ENCODE data around the gene GSTT2.
"Not testable (repeated sequence)": the region's sequence is repeated elsewhere in the genome, so short reads cannot be mapped to it uniquely, and the experiment has no call there.

The GSTT2 gene

DNA sequence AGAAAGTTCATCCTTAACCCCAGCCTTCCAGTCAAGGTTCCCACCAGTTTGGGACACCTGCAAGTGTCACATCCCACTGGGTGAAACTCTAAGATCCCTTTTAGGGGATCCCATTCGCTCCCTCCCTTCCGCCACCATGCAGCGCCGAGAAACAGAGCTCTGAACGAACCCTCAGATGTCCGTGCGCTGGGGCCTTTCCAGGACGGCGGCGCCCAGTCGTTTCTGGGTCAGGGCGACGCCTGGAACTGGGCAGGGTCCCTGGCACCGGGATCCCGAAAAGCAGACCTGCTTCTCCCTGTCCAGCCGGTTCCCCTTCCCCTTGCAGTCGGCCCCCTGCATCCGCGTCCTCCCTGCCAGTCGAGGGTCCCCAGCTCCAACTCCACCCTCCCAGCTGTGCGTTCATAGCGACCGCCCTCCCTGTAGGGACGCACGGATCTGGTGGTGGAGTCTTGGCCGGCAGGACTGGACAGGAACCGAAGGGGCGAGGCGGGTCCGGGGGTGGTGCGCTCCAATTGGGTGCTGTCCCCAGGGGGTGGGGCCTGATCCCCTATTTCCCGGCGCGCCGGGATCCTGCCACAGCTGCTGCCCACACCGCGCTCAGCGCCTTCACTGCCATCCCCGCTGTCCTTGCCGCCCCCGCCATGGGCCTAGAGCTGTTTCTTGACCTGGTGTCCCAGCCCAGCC, at the start of gene GSTT2:
TSS of gene GSTT2 (plus strand) at position 578 of the 684 bp plus-strand sequence.
- DNase-seq = not testable (repeated sequence)

DNA sequence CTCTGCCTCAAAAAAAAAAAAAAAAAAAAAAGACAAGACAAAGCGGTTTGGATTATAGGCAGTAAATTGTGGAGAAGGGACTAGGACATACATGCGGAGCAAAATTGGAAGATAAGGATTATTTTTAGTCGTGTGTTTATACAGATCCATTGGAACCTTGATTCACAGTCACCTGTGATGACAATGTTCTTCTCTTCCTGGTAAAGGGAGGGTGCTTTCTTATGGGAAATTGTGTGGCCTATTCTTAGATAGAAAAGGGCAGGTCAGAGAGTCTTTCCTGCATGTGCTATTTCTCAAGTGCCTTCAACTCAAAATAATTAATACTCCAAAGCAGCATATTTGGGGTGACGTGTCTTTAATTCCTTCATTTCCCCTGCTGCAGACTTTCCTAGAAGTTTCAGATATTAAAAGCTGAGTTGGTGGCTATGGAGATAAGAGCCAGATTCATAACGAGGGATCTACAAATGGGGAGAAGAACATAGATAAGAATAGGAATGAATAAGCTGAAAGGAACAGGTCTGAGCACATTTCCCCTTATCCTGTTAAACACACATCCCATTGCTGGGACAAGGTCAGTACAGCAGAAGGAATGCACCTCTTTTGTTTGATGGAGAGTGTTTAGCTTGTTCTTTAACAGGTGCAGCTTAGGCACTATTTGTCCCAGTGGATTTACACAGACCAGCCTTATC, 41.5 kb upstream of the GSTT2 start:
- no peak for DNase-seq

GRCh38 chr22:23939017-23939357, 40.9 kb upstream of the GSTT2 start:
- DNase-seq = no peak

DNA sequence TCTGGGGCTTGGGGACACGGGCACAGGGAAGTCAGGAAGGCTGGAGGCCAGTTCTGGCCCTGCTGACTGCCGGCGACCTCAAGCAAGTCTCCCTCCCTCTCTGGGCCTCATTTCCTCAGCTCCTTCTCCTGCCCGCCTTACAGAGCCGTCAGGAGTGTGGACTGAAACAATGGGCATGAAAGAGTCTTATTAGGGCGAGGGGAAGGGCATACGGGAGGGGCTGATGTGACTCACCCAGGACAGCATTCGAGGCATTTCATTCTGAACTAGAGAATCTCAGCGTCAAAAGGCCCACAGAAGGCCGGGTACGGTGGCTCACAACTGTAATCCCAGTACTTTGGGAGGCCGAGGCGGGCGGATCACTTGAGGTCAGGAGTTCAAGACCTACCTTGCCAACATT, 39.8 kb upstream of the GSTT2 start:
- not testable (repeated sequence) for DNase-seq

- DNase-seq = not testable (repeated sequence)
These were observed 32.5 kb upstream of the GSTT2 start for GRCh38 chr22:23947391-23947790.

- not testable (repeated sequence) for DNase-seq
These were observed 30.2 kb upstream of the GSTT2 start for GRCh38 chr22:23949764-23950163.

DNA sequence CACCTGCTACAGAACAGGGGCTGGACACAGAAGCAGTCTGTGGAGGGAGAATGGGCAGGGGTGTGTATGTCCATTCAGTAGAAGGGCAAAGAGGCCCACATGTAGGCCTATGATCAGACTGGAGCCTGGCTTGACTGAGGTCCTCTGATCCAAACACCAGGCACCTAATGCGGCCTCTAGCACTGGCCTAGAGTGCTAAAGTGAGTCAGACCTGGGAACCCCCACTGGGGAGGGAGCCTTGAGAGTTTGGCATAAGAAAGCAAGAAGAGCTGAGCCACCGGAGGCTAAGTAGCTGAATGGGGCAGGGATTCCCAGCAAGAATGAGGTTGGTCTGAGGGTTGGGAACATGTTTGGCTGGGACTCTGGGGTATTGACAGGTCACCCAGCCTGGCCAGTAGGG, 28.6 kb upstream of the GSTT2 start:
- DNase-seq = not testable (repeated sequence)

- DNase-seq = not testable (repeated sequence)
These were observed 27.0 kb upstream of the GSTT2 start for GRCh38 chr22:23952794-23953405.

- not testable (repeated sequence) for DNase-seq
These were observed 26.4 kb upstream of the GSTT2 start for GRCh38 chr22:23953485-23953884.

DNA sequence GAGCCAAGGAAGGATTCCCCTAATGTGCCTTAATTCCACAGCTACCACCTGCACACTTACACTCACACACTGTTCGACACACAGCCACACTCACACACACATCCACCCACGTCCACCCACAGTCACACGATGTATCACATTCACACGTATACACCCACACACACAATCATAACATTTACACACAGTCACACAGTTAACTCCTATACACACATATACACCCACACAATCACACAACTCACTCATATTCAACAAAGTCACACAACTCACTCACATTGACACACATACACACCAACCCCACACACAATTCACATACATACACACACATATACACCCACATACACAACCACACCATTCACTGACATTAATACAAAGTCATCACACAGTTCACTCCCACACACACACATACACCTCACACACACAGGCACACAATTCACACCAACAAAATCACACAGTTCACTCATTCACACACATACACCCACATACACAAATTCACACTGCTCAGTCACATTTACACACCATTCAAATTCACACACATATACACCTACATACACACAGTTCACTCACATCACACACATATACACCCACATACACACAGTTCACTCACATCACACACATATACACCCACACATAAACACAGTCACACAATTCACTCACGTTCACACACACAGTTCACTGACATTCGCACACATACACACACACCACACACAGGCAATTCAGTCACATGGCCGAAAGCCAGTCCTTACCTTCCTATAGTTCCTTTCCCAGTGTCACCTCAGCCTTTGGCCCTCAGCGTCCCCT, 25.5 kb upstream of the GSTT2 start:
- DNase-seq = not testable (repeated sequence)

- not testable (repeated sequence) for DNase-seq
These were observed 25.0 kb upstream of the GSTT2 start for GRCh38 chr22:23954991-23955305.

- not testable (repeated sequence) for DNase-seq
These were observed 24.0 kb upstream of the GSTT2 start for GRCh38 chr22:23955886-23956285.

GRCh38 chr22:23956301-23956900, 23.5 kb upstream of the GSTT2 start:
- DNase-seq = peak; percentile 90

GRCh38 chr22:23961084-23961771, 18.7 kb upstream of the GSTT2 start, which contains the start of gene GSTT2B:
Gene GSTT2B, minus strand, starts transcription at chr22:23961195. Its CDS starts 64 bp downstream, at chr22:23961131.
- not testable (repeated sequence) for DNase-seq

DNA sequence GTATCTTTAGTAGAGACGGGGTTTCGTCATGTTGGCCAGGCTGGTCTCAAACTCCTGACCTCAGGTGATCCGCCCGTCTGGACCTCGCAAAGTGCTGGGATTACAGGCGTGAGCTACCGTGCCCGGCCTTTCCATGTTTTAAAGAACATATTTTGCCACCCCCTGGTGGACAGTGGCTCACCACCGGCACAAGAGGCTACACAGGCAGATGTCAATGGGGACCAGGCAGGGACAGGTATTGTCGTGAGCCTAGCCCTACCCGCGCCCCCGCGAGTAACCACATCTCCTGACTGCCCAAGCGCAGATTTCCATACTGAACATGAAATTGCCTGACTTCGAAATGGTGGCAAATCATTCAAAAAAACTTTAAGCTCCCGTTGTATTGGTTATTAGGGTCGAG, 13.8 kb upstream of the GSTT2 start:
- DNase-seq = not testable (repeated sequence)

DNA sequence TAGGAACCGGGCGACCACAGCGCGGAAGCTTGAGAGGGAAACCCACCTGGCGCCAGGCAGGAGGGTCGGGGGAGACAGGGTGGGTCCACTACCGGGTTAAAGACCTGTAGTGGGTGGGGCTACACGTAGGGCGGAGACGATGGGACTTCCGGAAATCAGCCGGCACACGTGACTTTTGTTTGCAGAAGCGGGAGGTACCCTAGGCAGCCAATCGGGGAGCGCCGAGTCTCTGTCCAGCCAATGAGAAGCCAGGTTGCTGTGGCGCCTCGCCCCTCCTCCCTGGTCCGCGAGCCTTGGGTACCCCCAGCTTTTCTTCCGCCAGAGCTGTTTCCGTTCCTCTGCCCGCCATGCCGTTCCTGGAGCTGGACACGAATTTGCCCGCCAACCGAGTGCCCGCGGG, 13.4 kb upstream of the GSTT2 start, which contains the start of gene DDTL:
TSS of gene DDTL (plus strand) at position 321 of the 400 bp plus-strand sequence. CDS start at position 348, 27 bp downstream.
- not testable (repeated sequence) for DNase-seq

- no peak for DNase-seq
These were observed 10.9 kb upstream of the GSTT2 start for GRCh38 chr22:23969071-23969470.

GRCh38 chr22:23970201-23970641, 9.7 kb upstream of the GSTT2 start:
- no peak for DNase-seq

DNA sequence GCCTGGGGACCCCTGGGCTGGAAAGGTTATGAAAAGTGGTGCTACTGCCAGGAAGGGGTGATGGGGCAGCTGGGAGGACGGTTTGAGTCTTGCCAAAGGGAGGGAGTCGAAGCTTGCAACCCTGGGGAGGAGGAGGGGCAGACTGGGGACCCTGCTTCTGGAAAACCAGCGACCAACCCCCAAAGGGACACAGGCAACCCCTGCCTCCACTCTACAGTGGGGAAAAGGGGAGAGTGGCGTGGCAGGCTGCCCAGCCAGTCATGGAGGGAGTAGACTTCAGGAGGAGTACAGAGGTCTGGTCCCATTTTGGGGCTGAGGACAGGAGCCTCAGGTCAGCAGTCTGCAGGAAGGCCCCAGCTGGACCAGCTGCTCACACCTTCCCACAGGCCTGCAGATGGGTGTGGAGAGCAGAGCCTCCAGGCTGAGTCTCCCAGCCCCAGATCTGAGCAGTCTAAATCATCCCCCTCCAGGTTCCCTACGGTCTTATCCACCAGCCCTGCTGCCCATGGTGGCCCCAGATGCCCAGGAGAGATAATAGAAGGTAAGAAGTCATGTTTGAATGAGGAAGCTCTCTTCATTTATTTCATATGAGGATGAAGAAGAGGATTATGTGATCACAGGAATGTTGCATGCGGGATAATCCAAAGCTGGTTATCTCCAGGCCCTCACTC, 9.0 kb upstream of the GSTT2 start:
- DNase-seq = no peak

DNA sequence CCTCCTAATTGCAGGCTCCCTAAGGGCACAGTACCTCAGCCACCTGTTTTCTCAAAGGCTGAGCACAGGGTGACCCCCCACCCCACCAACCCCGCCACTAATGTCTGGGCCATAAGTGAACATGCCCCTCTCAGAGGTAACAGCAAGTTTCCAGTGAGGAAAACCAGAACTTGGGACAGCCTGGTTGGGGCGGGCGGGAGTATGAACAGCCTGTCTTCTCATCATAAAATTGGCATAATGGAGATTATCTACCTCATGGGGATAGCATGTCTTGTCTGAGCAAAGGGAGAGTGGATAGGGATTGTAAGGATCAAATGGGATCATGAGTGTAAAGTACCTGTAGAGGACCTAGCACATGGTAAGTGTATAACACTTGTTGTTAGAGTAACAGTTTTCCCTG, 8.0 kb upstream of the GSTT2 start:
- DNase-seq = not testable (repeated sequence)

DNA sequence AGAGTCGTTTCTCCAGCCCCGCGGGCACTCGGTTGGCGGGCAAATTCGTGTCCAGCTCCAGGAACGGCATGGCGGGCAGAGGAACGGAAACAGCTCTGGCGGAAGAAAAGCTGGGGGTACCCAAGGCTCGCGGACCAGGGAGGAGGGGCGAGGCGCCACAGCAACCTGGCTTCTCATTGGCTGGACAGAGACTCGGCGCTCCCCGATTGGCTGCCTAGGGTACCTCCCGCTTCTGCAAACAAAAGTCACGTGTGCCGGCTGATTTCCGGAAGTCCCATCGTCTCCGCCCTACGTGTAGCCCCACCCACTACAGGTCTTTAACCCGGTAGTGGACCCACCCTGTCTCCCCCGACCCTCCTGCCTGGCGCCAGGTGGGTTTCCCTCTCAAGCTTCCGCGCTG, 5.6 kb upstream of the GSTT2 start, which contains the start of gene DDT:
TSS of gene DDT (minus strand) at position 97 of the 400 bp plus-strand sequence. CDS start at position 70, 27 bp downstream.
- not testable (repeated sequence) for DNase-seq

All from activated effector memory CD4-positive, alpha-beta T cell treated with anti-CD3 and anti-CD28 coated beads, Interleukin-2, amount 50 U/mL, for 16 hours (primary cell).